Measurements from ENCODE around the gene AADACL2. TPM values are rescaled to one million over a fixed set of nuclear protein-coding genes. Genes with fewer than 3 reads are reported as not detected.

Gene AADACL2
- total RNA-seq, 2 experiments from 2014 or later = not detected

GRCh38 chr3:151687076-151687475 lies 46.7 kb upstream of the AADACL2 start:
- TF ChIP-seq CTCF (IDR thresholded peaks at IDR 0.05) = no peak
- Histone ChIP-seq H3K4me1 (ENCODE audit: insufficient read depth, low read length) (no peaks in the 10 kb centered on the region), H3K27ac (ENCODE audit: low read depth in 1 of 2, low read length in 2 of 2) (no peak overlapping the region), H3K27me3 (ENCODE audit: control insufficient read depth in 1 of 2, insufficient read depth in 2 of 2, low read length in 2 of 2) (no peaks in the 10 kb centered on the region), H3K9me3 (ENCODE audit: control insufficient read depth in 1 of 2, insufficient read depth in 1 of 2, low read length in 2 of 2) (no peaks in the 10 kb centered on the region), H3K36me3 (ENCODE audit: insufficient read depth, low read length) (no peaks in the 10 kb centered on the region), H3K4me3 (ENCODE audit: low read length) (no peak overlapping the region)
- Mint-ChIP-seq H3K9me3 (no peaks in the 10 kb centered on the region), H3K27ac (no peak overlapping the region), H3K4me1 (ENCODE audit: low read depth) (no peaks in the 10 kb centered on the region), H3K27me3 (no peaks in the 10 kb centered on the region), H3K36me3 (ENCODE audit: low read depth) (no peaks in the 10 kb centered on the region), H3K4me3 (no peak overlapping the region)
- ATAC-seq (ENCODE audit: poor library complexity) = no peak
- CTCF ChIA-PET = no interaction called here
- intact Hi-C loops (cut with DNase I, micrococcal nuclease) = no loop called here
- POLR2A ChIA-PET = no interaction called here
- no peak for DNase-seq

- H3K27me3 Mint-ChIP-seq = no peaks in the 10 kb centered on the region
These were observed 45.2 kb upstream of the AADACL2 start for GRCh38 chr3:151688571-151688970.

GRCh38 chr3:151690645-151691044 lies 43.1 kb upstream of the AADACL2 start:
- intact Hi-C loops (cut with DNase I, micrococcal nuclease) = no loop called here
- Mint-ChIP-seq H3K27ac (no peak overlapping the region), H3K4me3 (no peak overlapping the region), H3K4me1 (ENCODE audit: low read depth) (no peaks in the 10 kb centered on the region), H3K9me3 (no peaks in the 10 kb centered on the region), H3K27me3 (no peaks in the 10 kb centered on the region), H3K36me3 (ENCODE audit: low read depth) (no peaks in the 10 kb centered on the region)
- H3K27me3 ChIP-seq (ENCODE audit: control insufficient read depth in 1 of 2, insufficient read depth in 2 of 2, low read length in 2 of 2) = no peaks in the 10 kb centered on the region
- CTCF ChIA-PET = no interaction called here
- H3K9me3 ChIP-seq (ENCODE audit: control insufficient read depth in 1 of 2, insufficient read depth in 1 of 2, low read length in 2 of 2) = peaks cover 0 to 2% of the 10 kb centered on the region in 2 experiments
- DNase-seq (no peak), ATAC-seq (ENCODE audit: poor library complexity) (no peak)
- H3K4me3 ChIP-seq (ENCODE audit: low read length) = no peak overlapping the region
- H3K27ac ChIP-seq (ENCODE audit: low read depth in 1 of 2, low read length in 2 of 2) = no peak overlapping the region
- no peak for TF ChIP-seq CTCF (IDR thresholded peaks at IDR 0.05)
- no peaks in the 10 kb centered on the region for H3K36me3 ChIP-seq (ENCODE audit: insufficient read depth, low read length)
- POLR2A ChIA-PET = no interaction called here
- H3K4me1 ChIP-seq (ENCODE audit: insufficient read depth, low read length) = no peaks in the 10 kb centered on the region

More at GRCh38 chr3:151688571-151688970, 45.2 kb upstream of the AADACL2 start:
- H3K4me3 ChIP-seq (ENCODE audit: low read length) = no peak overlapping the region
- no peak for ATAC-seq (ENCODE audit: poor library complexity)
- no peaks in the 10 kb centered on the region for H3K36me3 ChIP-seq (ENCODE audit: insufficient read depth, low read length)
- Mint-ChIP-seq H3K4me1 (ENCODE audit: low read depth) (no peaks in the 10 kb centered on the region), H3K27ac (no peak overlapping the region), H3K36me3 (ENCODE audit: low read depth) (no peaks in the 10 kb centered on the region), H3K4me3 (no peak overlapping the region), H3K9me3 (no peaks in the 10 kb centered on the region)
- no peak for TF ChIP-seq CTCF (IDR thresholded peaks at IDR 0.05)
- no peak overlapping the region for H3K27ac ChIP-seq (ENCODE audit: low read depth in 1 of 2, low read length in 2 of 2)
- no peaks in the 10 kb centered on the region for H3K9me3 ChIP-seq (ENCODE audit: control insufficient read depth in 1 of 2, insufficient read depth in 1 of 2, low read length in 2 of 2)
- no peaks in the 10 kb centered on the region for H3K4me1 ChIP-seq (ENCODE audit: insufficient read depth, low read length)
- intact Hi-C loops (cut with DNase I, micrococcal nuclease) = no loop called here
- ChIA-PET POLR2A (no interaction called here), CTCF (no interaction called here)
- no peak for DNase-seq
- no peaks in the 10 kb centered on the region for H3K27me3 ChIP-seq (ENCODE audit: control insufficient read depth in 1 of 2, insufficient read depth in 2 of 2, low read length in 2 of 2)
